ENCODE data around the gene ZBTB38.

The ZBTB38 gene

GRCh38 chr3:141337991-141338390, 30.3 kb upstream of the ZBTB38 start:
- no peak for DNase-seq

- DNase-seq: no peak
Measured at GRCh38 chr3:141338881-141339280, 29.4 kb upstream of the ZBTB38 start.

GRCh38 chr3:141341536-141341935, 26.8 kb upstream of the ZBTB38 start:
- DNase-seq: no peak

- DNase-seq: no peak
Measured at GRCh38 chr3:141342386-141342785, 25.9 kb upstream of the ZBTB38 start.

GRCh38 chr3:141343077-141343476, 25.2 kb upstream of the ZBTB38 start:
- no peak for DNase-seq

GRCh38 chr3:141343865-141344271, 24.4 kb upstream of the ZBTB38 start:
- no peak for DNase-seq

GRCh38 chr3:141345528-141345927, 22.8 kb upstream of the ZBTB38 start:
- no peak for DNase-seq

GRCh38 chr3:141346007-141346406, 22.3 kb upstream of the ZBTB38 start:
- no peak for DNase-seq

- DNase-seq: no peak
Measured at GRCh38 chr3:141346418-141346817, 21.9 kb upstream of the ZBTB38 start.

GRCh38 chr3:141346839-141347238, 21.5 kb upstream of the ZBTB38 start:
- DNase-seq: no peak

- DNase-seq: no peak
Measured at GRCh38 chr3:141348837-141349236, 19.5 kb upstream of the ZBTB38 start.

- no peak for DNase-seq
Measured at GRCh38 chr3:141349711-141350110, 18.6 kb upstream of the ZBTB38 start.

- no peak for DNase-seq
Measured at GRCh38 chr3:141350666-141351065, 17.6 kb upstream of the ZBTB38 start.

GRCh38 chr3:141352262-141352984, 15.9 kb upstream of the ZBTB38 start:
- DNase-seq: no peak

GRCh38 chr3:141353652-141354495, 14.4 kb upstream of the ZBTB38 start:
- no peak for DNase-seq

GRCh38 chr3:141354517-141354916, 13.8 kb upstream of the ZBTB38 start:
- no peak for DNase-seq

GRCh38 chr3:141355242-141355641, 13.1 kb upstream of the ZBTB38 start:
- DNase-seq: no peak

- DNase-seq: no peak
Measured at GRCh38 chr3:141356046-141356445, 12.3 kb upstream of the ZBTB38 start.

- peak; percentile 65 to 74 for DNase-seq
Measured at GRCh38 chr3:141360888-141361598, 7.3 kb upstream of the ZBTB38 start.

- no peak for DNase-seq
Measured at GRCh38 chr3:141362736-141363135, 5.6 kb upstream of the ZBTB38 start.

GRCh38 chr3:141365201-141365600, 3.1 kb upstream of the ZBTB38 start:
- no peak for DNase-seq

- no peak for DNase-seq
Measured at GRCh38 chr3:141366285-141367037, 1.8 kb upstream of the ZBTB38 start.

Measured in NCI-H2081 (cell line).